ENCODE measurements around the gene B3GNT4. TPM values are rescaled to one million over a fixed set of nuclear protein-coding genes. Genes with fewer than 3 reads are reported as not detected.
"Not testable (repeated sequence)": the region's sequence is repeated elsewhere in the genome, so short reads cannot be mapped to it uniquely, and the experiment has no call there.

Gene B3GNT4
- total RNA-seq, 1 donor from 2014 or later: 0.91 TPM

DNA sequence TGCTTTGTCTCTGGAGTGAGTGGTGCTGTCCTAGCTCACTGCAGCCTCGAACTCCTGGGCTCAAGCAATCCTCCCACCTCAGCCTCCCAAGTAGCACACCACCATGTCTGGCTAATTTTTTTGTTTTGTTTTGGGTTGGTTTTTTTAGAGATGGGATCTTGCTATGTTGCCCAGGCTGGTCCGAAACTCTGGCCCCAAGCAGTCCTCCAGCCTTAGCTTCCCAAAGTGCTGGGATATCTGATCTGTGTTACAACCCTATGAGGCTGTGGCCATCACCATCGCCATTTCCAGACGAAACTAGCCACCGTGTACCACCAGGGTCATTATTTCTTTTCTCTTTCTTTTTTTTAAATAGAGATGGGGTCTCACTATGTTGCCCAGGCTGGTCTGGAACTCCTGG, 32.1 kb upstream of the B3GNT4 start:
- Mint-ChIP-seq H3K4me3 (ENCODE audit: low read depth) (no peak overlapping the region), H3K36me3 (ENCODE audit: insufficient read depth) (no peaks in the 10 kb centered on the region), H3K9me3 (ENCODE audit: low read depth) (no peaks in the 10 kb centered on the region), H3K27me3 (peaks cover 10% of the 10 kb centered on the region), H3K27ac (no peak overlapping the region), H3K4me1 (ENCODE audit: low read depth) (no peaks in the 10 kb centered on the region)
- TF ChIP-seq, protein P1, sequence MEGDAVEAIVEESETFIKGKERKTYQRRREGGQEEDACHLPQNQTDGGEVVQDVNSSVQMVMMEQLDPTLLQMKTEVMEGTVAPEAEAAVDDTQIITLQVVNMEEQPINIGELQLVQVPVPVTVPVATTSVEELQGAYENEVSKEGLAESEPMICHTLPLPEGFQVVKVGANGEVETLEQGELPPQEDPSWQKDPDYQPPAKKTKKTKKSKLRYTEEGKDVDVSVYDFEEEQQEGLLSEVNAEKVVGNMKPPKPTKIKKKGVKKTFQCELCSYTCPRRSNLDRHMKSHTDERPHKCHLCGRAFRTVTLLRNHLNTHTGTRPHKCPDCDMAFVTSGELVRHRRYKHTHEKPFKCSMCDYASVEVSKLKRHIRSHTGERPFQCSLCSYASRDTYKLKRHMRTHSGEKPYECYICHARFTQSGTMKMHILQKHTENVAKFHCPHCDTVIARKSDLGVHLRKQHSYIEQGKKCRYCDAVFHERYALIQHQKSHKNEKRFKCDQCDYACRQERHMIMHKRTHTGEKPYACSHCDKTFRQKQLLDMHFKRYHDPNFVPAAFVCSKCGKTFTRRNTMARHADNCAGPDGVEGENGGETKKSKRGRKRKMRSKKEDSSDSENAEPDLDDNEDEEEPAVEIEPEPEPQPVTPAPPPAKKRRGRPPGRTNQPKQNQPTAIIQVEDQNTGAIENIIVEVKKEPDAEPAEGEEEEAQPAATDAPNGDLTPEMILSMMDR (IDR thresholded peaks at IDR 0.05; ENCODE audit: unreplicated experiment): no peak
- no peak for DNase-seq (ENCODE audit: low spot score, unreplicated experiment)

DNA sequence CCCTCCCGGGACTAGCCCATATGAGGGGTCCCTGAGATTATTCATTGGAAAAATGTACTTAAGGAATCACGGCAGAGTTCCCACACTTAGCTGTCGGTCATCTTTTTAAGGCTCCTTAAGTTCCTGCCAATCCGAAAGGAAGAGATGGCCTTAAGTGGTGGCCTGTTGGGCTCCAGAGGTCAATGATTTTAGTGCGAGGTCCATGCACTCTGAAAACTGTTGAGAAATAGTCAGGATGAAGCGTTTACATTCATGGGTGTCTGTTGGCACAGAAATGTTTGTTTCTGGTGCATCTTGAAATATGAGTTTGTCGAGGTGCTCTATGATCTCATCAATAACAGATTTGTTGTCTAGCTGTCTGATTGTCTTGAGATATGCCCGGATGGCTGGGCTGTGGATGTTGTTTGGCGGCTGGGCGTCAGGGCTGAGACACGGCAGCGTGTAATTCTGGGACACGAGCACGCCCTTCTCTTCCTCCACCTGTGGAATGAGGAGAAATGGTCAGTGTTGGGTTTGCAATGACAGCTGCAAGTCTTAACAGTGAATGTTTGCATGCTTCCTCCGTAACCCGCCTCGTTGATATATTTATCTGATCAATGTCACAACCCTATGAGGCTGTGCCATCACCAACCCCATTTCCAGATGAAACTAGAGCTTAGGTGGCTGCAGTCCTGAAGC, 31.1 kb upstream of the B3GNT4 start:
- Mint-ChIP-seq H3K4me3 (ENCODE audit: low read depth) (no peak overlapping the region), H3K4me1 (ENCODE audit: low read depth) (no peaks in the 10 kb centered on the region), H3K9me3 (ENCODE audit: low read depth) (no peaks in the 10 kb centered on the region), H3K36me3 (ENCODE audit: insufficient read depth) (no peaks in the 10 kb centered on the region), H3K27ac (no peak overlapping the region), H3K27me3 (peaks cover 10% of the 10 kb centered on the region)
- TF ChIP-seq, protein P1 (IDR thresholded peaks at IDR 0.05; ENCODE audit: unreplicated experiment): no peak
- no peak for DNase-seq (ENCODE audit: low spot score, unreplicated experiment)

DNA sequence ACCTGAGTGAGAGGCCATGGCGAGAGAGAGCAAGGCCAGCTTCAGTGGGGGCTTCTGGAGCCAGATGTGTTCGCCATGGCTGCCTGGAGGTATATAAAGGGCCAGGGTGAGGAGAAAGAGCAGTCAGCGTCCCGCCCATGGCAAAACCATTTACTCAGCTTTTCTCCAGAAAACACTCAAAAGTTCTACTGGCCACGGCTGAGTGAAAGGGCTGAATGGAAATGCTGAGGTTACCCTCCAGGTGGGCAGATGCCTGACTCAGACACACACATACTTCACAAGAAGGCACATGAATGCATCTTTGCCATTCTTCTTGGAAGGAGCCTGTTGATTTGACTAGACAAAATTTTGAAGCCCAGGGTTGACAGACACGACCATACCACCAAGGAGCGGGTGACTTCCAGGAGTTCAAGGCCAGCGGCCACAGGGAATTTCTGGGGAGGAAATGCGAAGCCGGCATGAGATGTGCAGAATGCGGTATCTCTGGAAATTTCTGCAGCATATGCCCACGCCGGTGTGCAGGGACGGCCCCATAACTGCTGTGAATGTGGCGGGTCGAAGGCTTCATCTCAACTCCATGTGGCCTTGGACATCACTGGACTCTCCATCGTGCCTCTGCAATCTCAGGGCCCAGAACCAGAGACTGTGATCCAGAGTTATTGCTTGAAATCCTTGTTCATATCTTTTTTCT, 29.2 kb upstream of the B3GNT4 start, which contains the start of gene IL31:
IL31 (minus strand) TSS at position 67 of the 691 bp plus-strand sequence; CDS start at position 18, 49 bp downstream.
- no peak within 1 kb of the TSS for H3K4me3 Mint-ChIP-seq (ENCODE audit: low read depth)
- H3K27me3 Mint-ChIP-seq: peaks cover 10% of the 10 kb centered on the region
- no peaks in the 10 kb centered on the region for H3K36me3 Mint-ChIP-seq (ENCODE audit: insufficient read depth)
- DNase-seq (ENCODE audit: low spot score, unreplicated experiment): no peak
- no peaks in the 10 kb centered on the region for H3K4me1 Mint-ChIP-seq (ENCODE audit: low read depth)
- H3K9me3 Mint-ChIP-seq (ENCODE audit: low read depth): no peaks in the 10 kb centered on the region
- TF ChIP-seq, protein P1 (IDR thresholded peaks at IDR 0.05; ENCODE audit: unreplicated experiment): no peak
- no peak within 1 kb of the TSS for H3K27ac Mint-ChIP-seq

DNA sequence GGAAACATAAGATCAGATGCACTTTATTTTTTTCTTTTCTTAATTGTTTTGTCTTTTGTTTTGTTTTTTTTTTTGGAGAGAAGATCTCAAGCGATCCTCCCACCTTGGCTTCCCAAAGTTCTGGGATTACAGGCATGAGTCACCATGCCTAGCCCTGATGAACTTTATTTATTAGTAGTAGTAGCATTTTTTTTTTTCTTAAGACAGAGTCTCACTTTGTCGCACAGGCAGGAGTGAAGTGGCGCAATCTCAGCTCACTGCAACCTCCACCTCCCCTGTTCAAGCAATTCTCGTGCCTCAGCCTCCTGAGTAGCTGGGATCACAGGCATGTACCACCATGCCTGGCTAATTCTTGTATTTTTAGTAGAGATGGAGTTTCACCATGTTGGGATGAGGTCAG, 27.0 kb upstream of the B3GNT4 start:
- not testable (repeated sequence) for H3K27ac Mint-ChIP-seq; DNase-seq (ENCODE audit: low spot score, unreplicated experiment); H3K36me3 Mint-ChIP-seq (ENCODE audit: insufficient read depth); H3K9me3 Mint-ChIP-seq (ENCODE audit: low read depth); H3K4me1 Mint-ChIP-seq (ENCODE audit: low read depth); H3K4me3 Mint-ChIP-seq (ENCODE audit: low read depth)
- H3K27me3 Mint-ChIP-seq: peaks cover 13% of the 10 kb centered on the region

DNA sequence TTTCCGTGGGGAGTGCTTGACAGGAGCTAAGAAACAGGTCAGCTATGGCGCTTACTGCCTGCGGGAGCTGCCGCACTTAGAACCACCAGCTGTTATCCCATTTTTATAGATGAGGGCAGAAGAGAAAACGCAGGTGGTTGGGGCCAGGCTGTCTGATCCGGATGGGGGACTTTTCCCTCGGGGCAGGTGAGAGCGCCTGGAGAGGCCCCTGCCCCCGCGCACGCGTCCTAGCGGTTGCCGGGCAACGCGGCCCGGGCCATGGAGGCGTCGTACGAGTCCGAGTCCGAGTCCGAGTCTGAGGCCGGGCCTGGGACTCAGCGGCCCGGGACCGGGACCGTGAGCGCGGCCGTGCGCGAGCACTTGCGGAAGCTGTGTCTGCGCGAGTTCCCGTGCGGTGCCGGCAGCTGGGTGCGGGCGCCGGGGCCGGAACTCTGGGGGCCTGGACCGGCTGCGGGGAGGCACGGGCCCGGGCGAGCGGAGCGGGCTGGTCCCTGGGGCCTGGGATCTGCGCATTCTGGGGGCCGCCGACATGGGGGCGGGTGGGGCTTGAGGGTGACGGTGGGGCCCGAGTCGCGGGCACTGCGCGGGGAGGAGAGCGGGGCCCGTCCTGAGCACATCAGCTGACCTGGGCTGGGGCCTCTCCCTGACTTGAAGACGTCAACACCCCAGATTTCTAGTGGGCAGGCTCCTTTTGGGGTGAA, 20.5 kb upstream of the B3GNT4 start, which contains the start of gene LRRC43:
LRRC43 (plus strand) TSS at position 237 of the 701 bp plus-strand sequence; CDS start at position 259, 22 bp downstream.
- Mint-ChIP-seq H3K36me3 (ENCODE audit: insufficient read depth) (no peaks in the 10 kb centered on the region), H3K4me1 (ENCODE audit: low read depth) (no peaks in the 10 kb centered on the region), H3K9me3 (ENCODE audit: low read depth) (no peaks in the 10 kb centered on the region), H3K27me3 (peaks cover 8% of the 10 kb centered on the region), H3K27ac (peak within 1 kb of the TSS; percentile 67), H3K4me3 (ENCODE audit: low read depth) (peak within 1 kb of the TSS; percentile 74)
- TF ChIP-seq, protein P1 (IDR thresholded peaks at IDR 0.05; ENCODE audit: unreplicated experiment): no peak
- DNase-seq (ENCODE audit: low spot score, unreplicated experiment): peak; percentile 61

All from progenitor cell of endocrine pancreas (in vitro differentiated cells).